ENCODE measurements around the gene SMAGP. TPM values are rescaled to one million over a fixed set of nuclear protein-coding genes. Genes with fewer than 3 reads are reported as not detected.
A peak's percentile ranks its signal among the peaks of the same experiment; 100 is the strongest.

The SMAGP gene
- total and polyA plus RNA-seq, 8 donors = 18.8 to 35.6 (median 23.9) TPM

- Histone ChIP-seq H3K27ac (no peak overlapping the region), H3K27me3 (no peaks in the 10 kb centered on the region), H3K4me1 (peaks cover 0 to 12% of the 10 kb centered on the region in 2 donors), H3K4me3 (no peak overlapping the region), H3K9me3 (no peaks in the 10 kb centered on the region), H3K36me3 (no peaks in the 10 kb centered on the region)
- DNase-seq = no peak
- ATAC-seq = no peak
- no peak for TF ChIP-seq CTCF (IDR thresholded peaks at IDR 0.05)
- intact Hi-C loops (cut with DNase I) = no loop called here
These were observed 15.7 kb downstream of the SMAGP start for GRCh38 chr12:51254536-51254935.

- H3K27me3 ChIP-seq = no peaks in the 10 kb centered on the region
- no peak overlapping the region for H3K27ac ChIP-seq
- DNase-seq = no peak
- no peaks in the 10 kb centered on the region for H3K36me3 ChIP-seq
- H3K4me1 ChIP-seq = peaks cover 0 to 18% of the 10 kb centered on the region in 2 donors
- ATAC-seq = no peak
- no peaks in the 10 kb centered on the region for H3K9me3 ChIP-seq
- no peak for TF ChIP-seq CTCF (IDR thresholded peaks at IDR 0.05)
- intact Hi-C loops (cut with DNase I) = no loop called here
- no peak overlapping the region for H3K4me3 ChIP-seq
These were observed 16.9 kb downstream of the SMAGP start for GRCh38 chr12:51253276-51253675.

GRCh38 chr12:51247523-51248206 is 22.6 kb downstream of the SMAGP start:
- DNase-seq (no peak), ATAC-seq (peak; percentile 35)
- peaks cover 8 to 60% of the 10 kb centered on the region in 2 donors for H3K4me1 ChIP-seq
- no peak for TF ChIP-seq CTCF (IDR thresholded peaks at IDR 0.05)
- H3K27ac ChIP-seq = peak overlapping the region in 1 of 2 donors; percentile 78
- H3K4me3 ChIP-seq = no peak overlapping the region
- peaks cover 0 to 25% of the 10 kb centered on the region in 2 donors for H3K36me3 ChIP-seq
- no peaks in the 10 kb centered on the region for H3K9me3 ChIP-seq
- intact Hi-C loops (cut with DNase I) = no loop called here
- no peaks in the 10 kb centered on the region for H3K27me3 ChIP-seq

- Histone ChIP-seq H3K36me3 (peaks cover 0 to 38% of the 10 kb centered on the region in 2 donors), H3K27ac (peak overlapping the region; percentile 9 to 78), H3K4me3 (no peak overlapping the region), H3K9me3 (no peaks in the 10 kb centered on the region), H3K4me1 (peaks cover 8 to 73% of the 10 kb centered on the region in 2 donors), H3K27me3 (no peaks in the 10 kb centered on the region)
- intact Hi-C loops (cut with DNase I) = no loop called here
- no peak for DNase-seq
- TF ChIP-seq CTCF (IDR thresholded peaks at IDR 0.05) = no peak
- peak; percentile 48 for ATAC-seq
These were observed 23.9 kb downstream of the SMAGP start for GRCh38 chr12:51246254-51246853.

GRCh38 chr12:51245476-51246253 is 24.6 kb downstream of the SMAGP start:
- peaks cover 0 to 45% of the 10 kb centered on the region in 2 donors for H3K36me3 ChIP-seq
- H3K9me3 ChIP-seq = no peaks in the 10 kb centered on the region
- DNase-seq (no peak), ATAC-seq (no peak)
- no peaks in the 10 kb centered on the region for H3K27me3 ChIP-seq
- peak overlapping the region; percentile 9 to 78 for H3K27ac ChIP-seq
- no peak for TF ChIP-seq CTCF (IDR thresholded peaks at IDR 0.05)
- no peak overlapping the region for H3K4me3 ChIP-seq
- intact Hi-C loops (cut with DNase I) = no loop called here
- H3K4me1 ChIP-seq = peaks cover 12 to 80% of the 10 kb centered on the region in 2 donors

All from left lung (tissue), 10 donors.